Uterus (tissue), 2 donors: ENCODE measurements around the gene EFTUD2.

Source experiments
- POLR2A ChIP-seq, 2 donors: fragments of 450-650 bp; IDR thresholded peaks; one replicate each; pipeline ENCODE4 v1.6.1; 2016; ENCODE audit warnings: antibody characterized with exemption in 2 of 2, mild to moderate bottlenecking in 1 of 2, moderate library complexity in 1 of 2
- TF ChIP-seq, protein P1 (sequence below), 4 experiments: fragments of 200-600 bp in 2 of 4; fragments of 450-650 bp in 2 of 4; sonication (generic) in 2 of 4; IDR thresholded peaks; one replicate each; pipeline ENCODE4 v1.5.1; 2016 to 2019; ENCODE audit warnings: antibody characterized with exemption in 4 of 4, mild to moderate bottlenecking in 2 of 4, moderate library complexity in 1 of 4

DNA sequence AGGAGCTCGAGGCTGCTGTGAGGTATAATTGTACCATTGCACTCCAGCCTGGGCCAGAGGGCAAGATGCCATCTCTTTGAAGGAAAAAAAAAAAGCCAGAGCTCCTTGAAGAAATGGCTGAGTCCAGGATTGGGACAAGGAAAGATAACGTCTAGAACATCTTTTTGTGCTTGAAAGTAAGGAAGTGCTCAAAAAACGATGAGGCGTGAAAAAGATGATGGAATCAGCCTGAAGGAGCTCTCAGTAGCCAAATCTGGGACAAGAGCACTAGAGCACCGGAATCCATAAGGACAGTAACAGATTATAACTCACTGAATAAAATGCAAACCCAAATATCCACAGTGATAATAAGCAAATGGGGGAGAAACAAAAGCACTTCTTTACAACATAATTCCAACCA, 22.1 kb downstream of the EFTUD2 start:
- TF ChIP-seq, protein P1, sequence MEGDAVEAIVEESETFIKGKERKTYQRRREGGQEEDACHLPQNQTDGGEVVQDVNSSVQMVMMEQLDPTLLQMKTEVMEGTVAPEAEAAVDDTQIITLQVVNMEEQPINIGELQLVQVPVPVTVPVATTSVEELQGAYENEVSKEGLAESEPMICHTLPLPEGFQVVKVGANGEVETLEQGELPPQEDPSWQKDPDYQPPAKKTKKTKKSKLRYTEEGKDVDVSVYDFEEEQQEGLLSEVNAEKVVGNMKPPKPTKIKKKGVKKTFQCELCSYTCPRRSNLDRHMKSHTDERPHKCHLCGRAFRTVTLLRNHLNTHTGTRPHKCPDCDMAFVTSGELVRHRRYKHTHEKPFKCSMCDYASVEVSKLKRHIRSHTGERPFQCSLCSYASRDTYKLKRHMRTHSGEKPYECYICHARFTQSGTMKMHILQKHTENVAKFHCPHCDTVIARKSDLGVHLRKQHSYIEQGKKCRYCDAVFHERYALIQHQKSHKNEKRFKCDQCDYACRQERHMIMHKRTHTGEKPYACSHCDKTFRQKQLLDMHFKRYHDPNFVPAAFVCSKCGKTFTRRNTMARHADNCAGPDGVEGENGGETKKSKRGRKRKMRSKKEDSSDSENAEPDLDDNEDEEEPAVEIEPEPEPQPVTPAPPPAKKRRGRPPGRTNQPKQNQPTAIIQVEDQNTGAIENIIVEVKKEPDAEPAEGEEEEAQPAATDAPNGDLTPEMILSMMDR (IDR thresholded peaks at IDR 0.05): no peak
- TF ChIP-seq POLR2A (IDR thresholded peaks at IDR 0.05): no peak
